GM12878 (cell line): ENCODE data around the gene KRTAP10-10. TPM values are rescaled to one million over a fixed set of nuclear protein-coding genes. Genes with fewer than 3 reads are reported as not detected.

ENCODE experiments used
- ATAC-seq: fragments of 200-7000 bp; cut with Tn5 transposase; 3 replicates; pipeline ENCODE4 v1.9.1; 2020; ENCODE audit warnings: mild to moderate bottlenecking, moderate library complexity
- BruUV-seq: library from RNA; stranded (reverse); fragments of 400-500 nt; replicated peaks from 2 replicates; lab custom pipeline; 2021; lab: Mats Ljungman, UMichigan
- CTCF ChIA-PET: fragments of 300-600 bp; sonication (Branson Sonifier 250); formaldehyde crosslinking; extraction: SDS; loops from one replicate; lab custom pipeline; 2021; ENCODE audit warnings: inconsistent platforms; lab: Yijun Ruan, JAX
- POLR2A ChIA-PET: fragments of 350-600 bp; formaldehyde crosslinking; extraction: SDS; loops from one replicate; lab custom pipeline; 2021; ENCODE audit warnings: inconsistent platforms; lab: Charles Lee
- RAD21 ChIA-PET: fragments of 300-600 bp; sonication (Branson Sonifier 250); formaldehyde crosslinking; loops from one replicate; lab custom pipeline; 2023; ENCODE audit warnings: antibody characterized with exemption; ENCODE audit not compliant: unreplicated experiment; lab: Charles Lee
- SMC1A ChIA-PET: fragments of 300-600 bp; sonication (Branson Sonifier 250); formaldehyde crosslinking; loops from one replicate; lab custom pipeline; 2023; ENCODE audit not compliant: unreplicated experiment, uncharacterized antibody; lab: Charles Lee
- DNase-seq: peaks from one replicate; pipeline ENCODE4 v3.0.0-alpha.2; 2011; ENCODE audit warnings: low read depth, low spot score
- FAIRE-seq: peaks from 3 replicates; lab custom pipeline; 2011; peaks lifted over from hg19 to GRCh38; lab: Jason Lieb, UNC
- H2AFZ ChIP-seq: 2 replicates; pipeline ENCODE4 v1.6.0; 2011; ENCODE audit warnings: low read depth, low read length, control low read depth; ENCODE audit not compliant: control insufficient read depth
- H3K27ac ChIP-seq: 2 replicates; pipeline ENCODE4 v1.5.1; 2011; ENCODE audit warnings: control low read depth; ENCODE audit not compliant: control insufficient read depth, insufficient read depth
- H3K27me3 ChIP-seq, 2 experiments: replicated peaks in 1 of 2; 2 replicates each; pipeline versions ENCODE4 v1.6.0 to v1.6.1; 2011; ENCODE audit warnings: low read length in 1 of 2; ENCODE audit not compliant: control insufficient read depth in 2 of 2, insufficient read depth in 2 of 2
- H3K36me3 ChIP-seq, 2 experiments: 2 replicates each; pipeline ENCODE4 v1.5.1; 2011; ENCODE audit warnings: low read length in 1 of 2; ENCODE audit not compliant: control insufficient read depth in 2 of 2, insufficient read depth in 2 of 2
- H3K4me1 ChIP-seq: 2 replicates; pipeline ENCODE4 v1.6.1; 2011; ENCODE audit warnings: mild to moderate bottlenecking, low read length, moderate library complexity, mixed read lengths; ENCODE audit not compliant: control insufficient read depth, insufficient read depth
- H3K4me2 ChIP-seq: 2 replicates; pipeline ENCODE4 v1.6.0; 2011; ENCODE audit warnings: control low read depth; ENCODE audit not compliant: control insufficient read depth, insufficient read depth
- H3K4me3 ChIP-seq: fragments of 200-600 bp; sonication (generic); 2 replicates; pipeline ENCODE4 v1.5.1; 2016
- H3K79me2 ChIP-seq: 2 replicates; pipeline ENCODE4 v1.6.0; 2011; ENCODE audit warnings: low read length; ENCODE audit not compliant: control insufficient read depth, insufficient read depth
- H3K9ac ChIP-seq: 2 replicates; pipeline ENCODE4 v1.8.0; 2011; ENCODE audit warnings: low read length, control low read depth, mixed read lengths; ENCODE audit not compliant: control insufficient read depth, insufficient read depth
- H3K9me3 ChIP-seq: replicated peaks from 3 replicates; pipeline ENCODE4 v1.5.1; 2011; ENCODE audit warnings: mild to moderate bottlenecking, low read length; ENCODE audit not compliant: control insufficient read depth, insufficient read depth
- H4K20me1 ChIP-seq: 2 replicates; pipeline ENCODE4 v1.6.0; 2011; ENCODE audit not compliant: control insufficient read depth, insufficient read depth
- BCL11A ChIP-seq: IDR thresholded peaks from 2 replicates; pipeline ENCODE4 v1.6.1; 2011; ENCODE audit warnings: low read depth, low read length
- CBX5 ChIP-seq: sonication (generic); IDR thresholded peaks from 2 replicates; pipeline ENCODE4 v1.6.1; 2016; ENCODE audit warnings: low read depth, moderate library complexity, mild to moderate bottlenecking, inconsistent platforms
- DPF2 ChIP-seq: fragments of 450-650 bp; IDR thresholded peaks from 2 replicates; pipeline ENCODE4 v1.6.1; 2017; ENCODE audit warnings: mild to moderate bottlenecking
- E2F8 ChIP-seq: fragments of 450-650 bp; IDR thresholded peaks from 2 replicates; pipeline ENCODE4 v1.6.1; 2018; ENCODE audit warnings: mild to moderate bottlenecking, low read depth, moderate library complexity; ENCODE audit not compliant: partially characterized antibody
- ELK1 ChIP-seq: IDR thresholded peaks from 2 replicates; pipeline ENCODE4 v1.6.1; 2012; ENCODE audit warnings: low read depth, low read length, improper control_type of control experiment
- JUND ChIP-seq: IDR thresholded peaks from 2 replicates; pipeline ENCODE4 v1.6.1; 2012; ENCODE audit warnings: low read depth, mild to moderate bottlenecking, low read length, improper control_type of control experiment, moderate library complexity
- PML ChIP-seq: IDR thresholded peaks from 2 replicates; pipeline ENCODE4 v1.6.1; 2012; ENCODE audit warnings: low read length, inconsistent platforms
- SMAD5 ChIP-seq: IDR thresholded peaks from 2 replicates; pipeline ENCODE4 v1.6.1; 2016; ENCODE audit warnings: antibody characterized with exemption, low read depth
- STAT3 ChIP-seq: IDR thresholded peaks from 2 replicates; pipeline ENCODE4 v1.6.1; 2011; ENCODE audit warnings: low read depth, low read length, improper control_type of control experiment
- TCF12 ChIP-seq: IDR thresholded peaks from 2 replicates; pipeline ENCODE4 v1.6.1; 2011; ENCODE audit warnings: low read depth, mild to moderate bottlenecking, low read length
- TCF3 ChIP-seq: IDR thresholded peaks from 2 replicates; pipeline ENCODE4 v1.6.1; 2012; ENCODE audit warnings: low read depth, mild to moderate bottlenecking, low read length, borderline replicate concordance; ENCODE audit not compliant: insufficient read depth
- USF1 ChIP-seq: IDR thresholded peaks from 2 replicates; pipeline ENCODE4 v1.6.1; 2011; ENCODE audit warnings: borderline replicate concordance, low read depth, mild to moderate bottlenecking, moderate library complexity, mixed read lengths, low read length; ENCODE audit not compliant: insufficient read depth; ENCODE audit errors: extremely low read length
- ZNF622 ChIP-seq: fragments of 450-650 bp; IDR thresholded peaks from 2 replicates; pipeline ENCODE4 v1.6.1; 2017; ENCODE audit warnings: mild to moderate bottlenecking, inconsistent platforms
- ZNF687 ChIP-seq: fragments of 450-650 bp; IDR thresholded peaks from 2 replicates; pipeline ENCODE4 v1.6.1; 2017; ENCODE audit warnings: mild to moderate bottlenecking, moderate library complexity
- WGBS: methylation state at CpG from one replicate; pipeline ENCODE4 v1.1.6; 2016; ENCODE audit warnings: low lambda C conversion rate; ENCODE audit not compliant: insufficient replicate concordance, insufficient coverage; ENCODE audit errors: missing lambda C conversion rate; 5-methylcytosine and 5-hydroxymethylcytosine counted together
- in situ Hi-C: fragments of 300-500 bp; cut with MboI; formaldehyde crosslinking; loops from 9 replicates; pipeline ENCODE4 v1.14.3; 2018; ENCODE audit warnings: mixed read lengths
- intact Hi-C: fragments of 100-400 bp; cut with micrococcal nuclease; formaldehyde crosslinking; loops from one replicate; pipeline ENCODE4 v1.14.2; 2022; ENCODE audit not compliant: unreplicated experiment
- polyA plus RNA-seq, 11 experiments: library from polyadenylated mRNA; depleted of rRNA in 4 of 11; unstranded in 6 of 11; stranded (reverse) in 5 of 11; fragments of >200 nt; fragmentation: Nextera tagmentation in 4 of 11; fragmentation: Illumina TruSeq in 1 of 11; extraction: Ambion mirVana in 4 of 11; extraction: Trizol in 1 of 11; gene quantifications; 1 replicate in 1 of 11; 2 replicates in 10 of 11; pipeline versions ENCODE4 v1.2.1 to v1.2.3, GENCODE V29; 2011 to 2016; ENCODE audit warnings: inconsistent platforms in 2 of 11, missing spikeins in 2 of 11, low read depth in 1 of 11
- total RNA-seq, 4 experiments: library from RNA; depleted of rRNA in 3 of 4; stranded (reverse); fragments of >200 nt in 3 of 4; fragmentation: Illumina TruSeq in 1 of 4; extraction: Trizol in 1 of 4; gene quantifications; 2 replicates each; pipeline versions ENCODE4 v1.2.1 to v1.2.3, GENCODE V29; 2013 to 2021

KRTAP10-10 gene
- total and polyA plus RNA-seq, 10 of the 15 experiments (the other 5 are each of a cell fraction or from before 2014, with no cell fraction given), result not detected

- Histone ChIP-seq H3K27me3 (no peaks in the 10 kb centered on the region), H3K4me2 (no peak overlapping the region), H3K79me2 (no peaks in the 10 kb centered on the region), H2AFZ (no peak overlapping the region), H3K36me3 (no peaks in the 10 kb centered on the region), H3K9me3 (peaks cover 1% of the 10 kb centered on the region; the same call in 1 of the 3 replicates), H4K20me1 (no peaks in the 10 kb centered on the region), H3K27ac (no peak overlapping the region), H3K4me1 (no peaks in the 10 kb centered on the region), H3K9ac (no peak overlapping the region), H3K4me3 (no peak overlapping the region)
- in situ Hi-C loops, result no loop called here
- no peak for DNase-seq
- intact Hi-C loops, result no loop called here
- ChIA-PET POLR2A (interaction anchor here (0.6 kb wide), 1 partner anchor 226 kb away, joined by 5 read pairs; no protein-coding TSS in a partner anchor), CTCF (interaction anchor here (0.9 to 1.1 kb wide), 2 partner anchors 108 to 175 kb away, joined by 3 read pairs; no protein-coding TSS in a partner anchor), SMC1A (interaction anchor here (1.1 to 1.3 kb wide), 2 partner anchors 10 to 57 kb away, joined by 3 read pairs; no protein-coding TSS in a partner anchor), RAD21 (interaction anchor here (0.9 to 1.3 kb wide), 2 partner anchors 55 to 124 kb away, joined by 3 read pairs; no protein-coding TSS in a partner anchor)
- no peak for ATAC-seq
- BruUV-seq, result no TSS peak
- 26% methylated on average over 3 of the region's 3 CpGs for WGBS
- FAIRE-seq, result no peak
- TF ChIP-seq CBX5 (no peak), TCF12 (no peak), ZNF622 (no peak), STAT3 (no peak), ZNF687 (no peak), E2F8 (no peak), USF1 (no peak), SMAD5 (no peak), BCL11A (no peak), PML (no peak), JUND (no peak), DPF2 (no peak), ELK1 (no peak), TCF3 (no peak)
These were observed 18.2 kb upstream of the KRTAP10-10 start for GRCh38 chr21:44618909-44619308.
